Islet precursor cell (in vitro differentiated cells): Measurements from ENCODE around the gene BATF.
A peak's percentile ranks its signal among the peaks of the same experiment; 100 is the strongest.

Experiments used
- DNase-seq: peaks from one replicate; pipeline ENCODE4 v3.0.0-alpha.2; 2018

The BATF gene

GRCh38 chr14:75501080-75501479, 21.2 kb upstream of the BATF start:
- no peak for DNase-seq

GRCh38 chr14:75504411-75504810, 17.9 kb upstream of the BATF start:
- no peak for DNase-seq

- no peak for DNase-seq
Observed at GRCh38 chr14:75506930-75507329, 15.3 kb upstream of the BATF start.

GRCh38 chr14:75510547-75510946, 11.7 kb upstream of the BATF start:
- DNase-seq, result no peak

GRCh38 chr14:75511201-75511600, 11.1 kb upstream of the BATF start:
- DNase-seq, result no peak

GRCh38 chr14:75513911-75514672, 8.2 kb upstream of the BATF start:
- DNase-seq, result no peak

- no peak for DNase-seq
Observed at GRCh38 chr14:75514673-75515628, 7.3 kb upstream of the BATF start.

- DNase-seq, result no peak
Observed at GRCh38 chr14:75515629-75515996, 6.7 kb upstream of the BATF start.

GRCh38 chr14:75518625-75519024, 3.6 kb upstream of the BATF start:
- peak; percentile 78 for DNase-seq

- no peak for DNase-seq
Observed at GRCh38 chr14:75519394-75519793, 2.9 kb upstream of the BATF start.

GRCh38 chr14:75519826-75520728, 2.2 kb upstream of the BATF start:
- DNase-seq, result no peak

GRCh38 chr14:75520852-75521251, 1.4 kb upstream of the BATF start:
- no peak for DNase-seq

- DNase-seq, result no peak
Observed at GRCh38 chr14:75521415-75522199, 662 bp upstream of the BATF start.

GRCh38 chr14:75522983-75523318, 682 bp downstream of the BATF start:
- DNase-seq, result no peak

GRCh38 chr14:75523771-75524171, 1.5 kb downstream of the BATF start:
- no peak for DNase-seq

- DNase-seq, result no peak
Observed at GRCh38 chr14:75525969-75526368, 3.7 kb downstream of the BATF start.

GRCh38 chr14:75527449-75528163, 5.3 kb downstream of the BATF start:
- no peak for DNase-seq

GRCh38 chr14:75531256-75531655, 9.0 kb downstream of the BATF start:
- DNase-seq, result no peak

- no peak for DNase-seq
Observed at GRCh38 chr14:75531660-75532317, 9.5 kb downstream of the BATF start.

- no peak for DNase-seq
Observed at GRCh38 chr14:75533791-75534555, 11.7 kb downstream of the BATF start.
